GM19463 (cell line): Measurements from ENCODE around the gene PIPOX.

Source experiments
- ATAC-seq: cut with Tn5 transposase; IDR thresholded peaks from one replicate; pipeline ENCODE4 v1.9.1; 2021; ENCODE audit warnings: mild to moderate bottlenecking, moderate library complexity; ENCODE audit not compliant: unreplicated experiment

The PIPOX gene

DNA sequence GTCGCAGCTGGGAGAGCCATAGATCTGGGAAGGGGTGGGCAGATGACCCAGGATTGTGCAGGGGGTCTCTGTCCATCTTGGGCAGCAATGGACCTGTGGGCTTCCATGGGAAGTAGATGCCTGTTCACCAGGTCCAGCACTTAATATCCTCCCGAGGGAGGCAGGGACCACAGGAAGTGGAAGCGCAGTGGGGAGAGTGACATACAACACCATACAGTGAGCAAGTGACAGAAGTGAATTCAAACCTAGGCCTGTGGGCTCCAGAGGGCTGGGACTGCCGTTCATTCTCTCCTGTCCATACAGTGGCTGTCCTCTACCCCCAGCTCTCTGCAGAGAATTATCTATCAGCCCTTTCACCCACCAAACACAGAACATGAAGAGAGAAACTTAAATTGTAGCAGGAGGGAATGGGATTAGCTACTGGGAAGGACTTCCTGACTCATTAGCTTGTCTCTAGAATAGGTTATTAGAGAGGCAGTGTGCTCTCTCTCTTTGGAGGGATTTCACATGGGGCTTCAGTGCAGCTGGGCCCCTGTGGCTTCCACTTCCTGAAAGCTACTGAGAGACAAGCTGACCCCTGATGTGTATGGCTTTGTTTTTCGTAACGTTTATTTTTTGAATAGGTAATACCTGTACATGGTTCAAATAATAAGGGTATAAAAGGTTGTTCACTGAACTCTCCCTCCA is 24.0 kb upstream of the PIPOX start:
- ATAC-seq = no peak

DNA sequence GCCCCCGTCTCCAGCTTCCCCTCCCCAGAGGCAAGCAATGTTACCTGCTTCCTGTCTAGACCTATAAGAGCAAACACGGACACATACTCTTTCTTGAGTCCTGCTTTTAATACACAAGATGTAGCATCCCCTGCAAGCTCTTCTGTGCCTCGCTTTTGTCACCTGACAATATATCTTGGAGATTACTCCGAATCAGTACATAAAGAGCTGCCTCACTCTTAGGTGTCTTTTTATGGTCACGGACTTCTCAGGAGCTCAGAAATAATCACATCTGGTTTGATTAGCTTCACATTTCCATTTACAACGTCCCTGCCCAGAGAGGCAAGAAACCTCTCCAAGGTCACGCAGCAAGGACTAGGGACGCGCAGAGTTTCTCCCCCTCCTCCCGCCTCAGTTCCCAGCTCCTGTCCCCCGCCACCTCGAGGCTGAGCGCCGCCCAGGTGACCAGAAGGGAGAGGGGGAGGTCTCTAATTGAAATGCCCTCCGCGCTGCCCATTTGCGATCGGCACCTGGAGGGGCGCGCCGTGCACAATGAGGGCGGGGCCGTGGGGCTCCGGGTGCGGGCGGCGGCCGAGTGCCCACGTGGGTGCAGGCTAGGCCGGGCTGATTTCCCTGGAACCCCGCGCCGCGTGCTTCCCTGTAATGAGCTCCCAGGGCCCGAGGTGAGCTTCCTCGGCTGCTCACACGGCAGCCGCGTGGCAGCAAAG is 23.3 kb upstream of the PIPOX start:
- no peak for ATAC-seq

DNA sequence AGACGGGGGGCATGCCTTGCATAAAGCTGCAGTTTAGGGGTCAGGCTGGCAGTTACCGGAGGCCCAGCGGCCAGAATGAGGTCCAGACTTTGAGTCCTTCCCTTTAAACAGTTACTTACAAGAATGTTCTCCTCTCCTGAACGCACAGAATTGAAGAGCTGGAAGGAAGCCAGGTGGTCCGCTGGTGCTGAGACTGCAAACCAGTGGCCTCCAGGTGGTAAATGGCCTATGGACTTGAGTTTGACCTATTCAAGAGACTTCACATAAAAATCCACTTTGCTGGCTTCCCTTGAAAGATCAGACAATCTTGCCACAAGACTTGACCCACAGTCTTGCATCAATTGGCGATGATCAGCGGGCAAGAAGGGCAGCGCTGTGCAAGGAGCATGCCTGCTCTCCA is 22.4 kb upstream of the PIPOX start:
- no peak for ATAC-seq

DNA sequence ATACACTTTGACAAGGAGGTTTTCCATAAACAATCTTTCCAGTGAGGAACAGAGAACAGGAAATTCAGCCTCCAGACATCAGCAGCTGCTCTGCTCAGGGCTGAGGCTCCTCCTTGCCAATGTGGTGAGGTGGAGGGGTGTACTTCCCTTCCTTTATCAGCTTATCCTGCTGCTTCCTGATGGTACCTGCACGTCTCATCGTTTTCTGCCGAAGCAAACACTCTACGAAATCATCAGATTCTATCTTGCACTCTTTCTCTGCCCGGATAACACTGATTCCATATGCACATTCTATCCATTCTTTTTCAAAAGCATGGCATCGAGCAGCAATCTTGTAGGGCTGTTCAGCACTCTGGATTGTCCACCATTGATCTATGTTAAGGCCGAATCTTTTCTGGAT is 21.7 kb upstream of the PIPOX start:
- no peak for ATAC-seq

DNA sequence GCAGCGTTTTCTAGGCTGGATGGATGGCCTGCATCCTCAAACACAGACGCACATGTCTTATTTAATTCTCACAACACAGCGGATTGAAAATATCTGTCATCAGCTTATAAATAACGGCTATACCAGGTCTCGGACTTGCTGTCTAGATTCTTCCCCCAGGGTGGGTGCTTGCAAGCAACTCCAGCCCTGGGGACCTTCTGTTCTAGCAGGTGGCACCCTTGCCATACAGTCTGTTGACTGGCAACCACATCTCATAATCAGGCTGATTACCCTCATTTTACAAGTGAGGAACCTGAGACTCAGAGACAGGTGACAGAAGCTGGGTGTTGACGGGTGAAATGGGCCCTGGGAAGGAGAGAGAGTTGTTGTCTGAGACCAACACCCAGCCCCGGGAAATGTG is 20.9 kb upstream of the PIPOX start:
- no peak for ATAC-seq

DNA sequence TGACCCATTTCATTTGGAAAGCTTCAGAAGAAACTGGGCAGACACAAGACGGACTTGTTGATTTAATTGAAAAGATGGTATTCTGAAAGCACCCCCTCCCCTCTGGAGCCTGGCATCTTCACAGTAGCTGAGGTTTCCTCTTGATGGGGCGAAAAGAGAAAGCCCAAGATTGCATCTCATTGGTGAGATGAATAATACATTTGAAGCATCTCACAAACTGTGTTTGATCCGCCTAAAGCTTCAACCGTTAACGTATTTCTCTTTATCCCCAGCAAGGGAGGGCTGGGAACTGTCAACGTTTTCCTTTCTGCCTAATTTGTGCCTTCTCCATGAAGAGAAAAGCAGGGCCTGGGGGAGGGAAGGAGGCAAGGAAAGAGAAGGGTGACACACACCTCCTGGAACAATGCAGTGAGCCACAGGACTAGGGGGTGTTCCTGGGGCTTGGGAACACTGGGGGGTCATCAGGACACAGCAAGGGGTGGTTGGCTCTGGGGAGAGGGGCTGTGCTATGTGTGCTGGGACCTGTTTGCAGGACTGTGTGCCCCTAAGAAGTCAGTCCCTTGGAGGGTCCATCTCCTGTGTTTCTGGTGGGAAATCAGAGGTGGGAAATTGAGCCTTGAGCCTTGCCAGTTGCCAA is 18.5 kb upstream of the PIPOX start:
- ATAC-seq = no peak

DNA sequence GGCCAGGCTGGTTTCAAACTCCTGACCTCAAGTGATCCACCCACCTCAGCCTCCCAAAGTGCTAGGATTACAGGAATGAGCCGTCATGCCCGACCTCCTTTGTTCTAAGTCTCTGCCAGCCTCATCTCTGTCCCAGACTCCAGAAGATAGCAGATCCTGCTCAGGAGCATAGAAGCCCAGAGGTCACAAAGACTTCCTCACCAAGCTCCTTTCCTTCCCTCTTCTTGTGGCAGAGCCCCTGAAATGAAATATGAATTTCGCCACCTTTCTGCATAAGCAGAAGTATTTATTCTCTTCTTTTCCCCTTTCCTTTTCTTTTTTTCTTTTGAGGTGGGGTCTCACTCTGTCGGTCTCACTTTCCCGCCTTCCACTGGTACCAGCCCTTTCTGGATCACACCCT is 11.5 kb upstream of the PIPOX start:
- ATAC-seq = no peak

DNA sequence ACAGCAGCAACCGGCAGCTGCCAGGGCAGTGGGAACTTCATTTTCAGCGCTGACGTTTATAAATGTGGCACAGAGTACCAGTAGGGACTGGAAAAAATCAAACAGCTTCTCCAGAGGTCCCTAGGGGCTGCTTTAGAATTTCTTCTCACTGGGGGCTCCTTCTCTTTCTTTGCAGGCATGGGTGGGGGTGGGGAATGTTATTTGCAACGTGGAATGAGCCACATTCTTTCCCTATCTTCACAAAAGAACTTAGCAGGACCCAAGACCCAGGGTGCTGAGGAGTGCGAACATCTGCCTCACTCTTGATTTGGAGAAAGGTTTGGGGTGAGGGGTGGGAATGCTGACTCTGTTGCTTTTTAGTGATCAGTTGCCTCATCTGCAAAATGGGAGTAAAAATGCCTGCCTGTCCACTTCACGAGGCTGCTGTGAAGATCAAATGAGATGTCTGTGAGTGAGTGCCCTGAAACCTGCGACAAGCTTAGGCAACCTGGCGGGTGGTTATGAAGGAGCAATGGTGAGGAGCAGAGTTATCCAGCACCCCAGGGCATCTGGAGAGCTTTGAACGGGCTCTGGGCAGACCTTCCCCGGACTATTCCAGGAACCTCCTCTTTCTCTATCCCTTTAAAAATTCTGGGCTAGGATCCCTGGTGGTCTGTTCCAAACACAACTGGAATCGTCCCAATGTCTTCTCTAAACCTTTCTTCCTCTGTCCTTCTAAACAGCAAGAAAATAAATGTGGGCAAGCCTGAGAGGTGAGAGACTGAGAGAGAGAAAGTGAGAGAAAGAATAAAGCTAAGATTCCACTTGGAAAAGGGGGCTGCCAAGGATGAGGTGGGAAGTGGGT is 10.7 kb upstream of the PIPOX start:
- no peak for ATAC-seq

DNA sequence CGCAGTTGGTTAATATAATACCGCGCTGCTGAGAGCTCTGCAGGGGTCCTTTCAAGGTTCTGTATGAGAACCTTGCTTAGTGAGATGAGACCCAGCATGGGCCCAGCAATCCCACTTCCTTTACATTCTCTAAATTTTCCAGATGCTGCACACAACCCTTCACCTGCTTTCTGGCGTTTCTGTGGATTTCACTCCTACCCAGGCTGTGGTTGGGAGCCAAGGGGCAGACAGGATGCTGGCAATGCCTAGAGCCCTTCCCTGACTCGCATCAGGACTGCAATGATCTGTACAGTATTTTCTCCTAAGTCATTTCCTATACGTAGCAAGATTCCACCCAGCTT is 10.1 kb upstream of the PIPOX start:
- no peak for ATAC-seq

DNA sequence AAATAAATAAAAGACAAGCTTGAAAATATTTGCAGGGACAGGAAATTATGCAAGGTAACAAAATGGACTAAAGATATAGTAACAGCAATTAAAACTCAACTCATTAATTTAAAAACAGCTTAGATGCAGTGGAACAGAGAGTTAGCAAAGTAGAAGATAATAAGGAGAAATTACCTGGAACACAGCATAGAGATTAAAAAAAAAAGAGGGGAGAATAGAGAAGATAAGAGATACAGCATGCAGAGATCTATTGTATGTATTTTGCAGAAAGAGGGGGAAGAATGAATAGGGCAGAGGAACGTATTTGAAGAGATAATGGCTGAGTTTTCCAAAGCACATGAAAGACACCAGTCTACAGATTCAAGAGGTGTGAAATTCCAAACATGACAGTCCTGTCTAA is 8.4 kb upstream of the PIPOX start:
- no peak for ATAC-seq

DNA sequence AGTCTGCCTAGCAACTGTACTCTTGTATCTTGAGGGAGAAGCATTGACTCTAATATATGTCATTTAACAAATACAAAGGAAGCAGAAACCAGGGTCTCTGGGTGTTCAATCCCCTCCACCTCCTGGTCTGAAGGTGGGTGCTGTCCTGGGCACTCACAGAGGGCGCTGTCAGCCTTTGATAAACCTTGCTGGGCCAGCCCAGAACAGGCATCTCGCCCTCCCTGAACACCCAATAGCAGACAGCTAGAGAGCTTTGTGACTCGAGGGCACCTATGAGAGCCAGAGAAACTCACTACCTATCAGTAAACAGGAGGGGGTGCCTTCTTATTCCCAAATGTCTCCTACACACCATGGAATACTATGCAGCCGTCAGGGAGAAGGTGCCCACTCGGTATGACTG is 6.4 kb upstream of the PIPOX start:
- no peak for ATAC-seq

DNA sequence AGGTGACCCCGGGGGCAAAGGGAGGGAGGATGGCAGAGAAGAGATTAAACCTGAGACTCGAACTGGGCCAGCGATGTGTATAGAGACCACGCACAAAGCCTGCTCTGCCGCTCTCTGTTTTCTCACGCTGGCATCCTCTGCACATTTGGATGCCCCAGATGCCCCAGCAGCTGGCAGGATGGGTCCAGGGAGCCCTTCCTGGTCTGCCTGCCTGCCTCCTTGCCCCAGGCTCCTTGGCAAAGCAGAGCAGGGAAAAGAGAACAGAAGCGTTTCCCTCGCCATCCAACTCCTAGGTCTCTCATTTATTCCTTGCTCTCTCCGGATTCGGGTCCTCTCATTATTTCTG is 5.2 kb upstream of the PIPOX start:
- no peak for ATAC-seq

DNA sequence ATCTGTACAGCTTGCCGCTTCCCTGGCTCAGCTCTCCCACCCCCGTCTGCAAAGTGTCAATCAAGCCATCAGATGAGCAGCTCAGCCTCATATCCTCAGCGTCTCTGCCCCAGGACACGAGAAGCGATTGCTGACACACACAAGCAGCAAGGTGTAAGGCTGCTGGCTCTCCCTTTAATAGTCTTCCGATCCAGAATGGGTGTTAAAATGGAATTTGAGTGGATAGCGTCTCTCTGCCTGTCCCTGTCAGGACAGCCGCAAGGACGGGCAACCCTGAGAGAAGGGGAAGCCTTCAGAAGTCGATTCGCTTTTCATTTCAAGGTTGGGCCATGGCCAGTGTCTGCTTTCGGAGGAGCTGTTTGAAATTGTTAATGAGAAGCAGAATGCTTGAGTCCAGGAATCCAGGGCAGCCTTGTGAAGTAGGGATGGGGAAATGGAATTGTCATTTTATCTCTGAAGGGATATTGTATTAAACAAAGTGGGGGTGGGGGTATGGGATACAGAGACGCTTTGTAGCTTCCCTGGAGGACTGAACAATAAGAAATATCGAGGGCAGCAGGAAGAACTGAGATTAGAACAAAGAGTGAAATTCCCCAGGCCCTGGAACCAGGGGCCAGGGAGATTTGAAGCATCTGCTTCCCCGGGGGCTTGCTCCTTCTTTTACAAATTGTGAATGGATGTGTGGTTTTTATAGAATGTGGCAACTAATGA is 4.7 kb upstream of the PIPOX start:
- no peak for ATAC-seq

DNA sequence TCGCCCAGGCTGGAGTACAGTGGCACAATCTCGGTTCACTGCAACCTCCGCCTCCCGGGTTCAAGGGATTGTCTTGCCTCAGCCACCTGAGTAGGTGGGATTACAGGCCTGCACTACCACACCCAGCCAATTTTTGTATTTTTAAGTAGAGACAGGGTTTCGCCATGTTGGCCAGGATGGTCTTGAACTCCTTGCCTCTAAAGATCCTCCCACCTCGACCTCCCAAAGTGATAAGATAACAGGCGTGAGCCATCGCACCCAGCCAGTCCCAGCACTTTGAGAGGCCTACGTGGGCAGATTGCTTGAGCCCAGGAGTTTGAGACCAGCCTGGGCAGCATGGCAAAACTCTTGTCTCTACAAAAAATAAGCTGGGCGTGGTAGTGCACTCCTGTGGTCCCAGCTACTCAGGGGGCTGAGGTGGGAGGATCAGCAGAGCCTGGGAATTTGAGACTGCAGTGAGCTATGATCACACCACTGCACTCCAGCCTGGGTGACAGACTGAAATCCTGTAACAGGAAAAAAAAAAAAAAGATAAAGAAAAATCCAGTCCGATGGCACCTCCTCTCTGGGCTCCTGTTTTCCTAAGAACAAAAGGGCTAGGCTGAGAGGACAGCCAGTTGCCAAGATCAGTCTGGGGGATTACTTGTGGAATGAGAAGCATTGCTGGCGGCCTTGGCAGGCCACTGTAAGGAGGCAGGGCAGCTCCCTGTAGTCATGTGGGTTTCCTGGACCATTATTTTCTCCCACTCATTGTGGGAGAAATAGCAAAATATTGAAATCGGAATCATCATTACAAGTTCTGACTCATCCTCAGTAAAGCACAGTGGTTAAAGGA is 3.0 kb upstream of the PIPOX start:
- no peak for ATAC-seq

DNA sequence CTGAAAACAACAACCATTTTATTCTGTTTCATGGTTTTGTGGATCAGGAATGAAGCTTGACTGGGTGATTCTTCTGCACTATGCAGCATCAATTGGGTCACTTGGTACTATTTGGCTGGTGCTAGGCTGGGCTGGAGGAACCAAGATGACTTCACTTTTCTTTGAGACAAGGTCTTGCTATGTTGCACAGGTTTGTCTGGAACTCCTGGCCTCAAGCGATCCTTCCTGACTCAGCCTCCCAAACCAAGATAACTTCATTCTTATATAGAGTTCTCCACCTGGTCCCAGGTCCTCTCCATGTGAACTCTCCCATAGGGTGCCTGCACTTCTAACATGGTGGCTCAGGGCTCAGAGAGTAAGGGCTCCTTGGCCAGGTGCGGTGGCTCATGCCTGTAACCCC is 1.9 kb upstream of the PIPOX start:
- ATAC-seq = no peak

DNA sequence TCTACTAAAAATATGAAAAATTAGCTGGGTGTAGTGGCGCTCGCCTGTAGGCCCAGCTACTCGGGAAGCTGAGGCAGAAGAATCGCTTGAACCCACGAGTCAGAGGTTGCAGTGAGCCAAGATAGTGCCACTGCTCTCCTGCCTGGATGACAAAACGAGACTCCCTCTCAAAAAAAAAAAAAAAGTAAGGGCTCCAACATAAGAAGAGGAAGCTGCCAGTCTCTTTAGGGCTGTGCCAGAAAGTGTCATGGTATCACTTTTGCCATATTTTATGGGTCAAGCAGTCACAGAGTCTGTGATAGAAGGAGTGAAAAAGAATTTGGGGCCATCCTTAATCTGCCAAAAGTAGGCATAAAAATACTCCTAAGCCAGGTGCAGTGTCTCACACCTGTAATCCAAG is 1.4 kb upstream of the PIPOX start:
- no peak for ATAC-seq

DNA sequence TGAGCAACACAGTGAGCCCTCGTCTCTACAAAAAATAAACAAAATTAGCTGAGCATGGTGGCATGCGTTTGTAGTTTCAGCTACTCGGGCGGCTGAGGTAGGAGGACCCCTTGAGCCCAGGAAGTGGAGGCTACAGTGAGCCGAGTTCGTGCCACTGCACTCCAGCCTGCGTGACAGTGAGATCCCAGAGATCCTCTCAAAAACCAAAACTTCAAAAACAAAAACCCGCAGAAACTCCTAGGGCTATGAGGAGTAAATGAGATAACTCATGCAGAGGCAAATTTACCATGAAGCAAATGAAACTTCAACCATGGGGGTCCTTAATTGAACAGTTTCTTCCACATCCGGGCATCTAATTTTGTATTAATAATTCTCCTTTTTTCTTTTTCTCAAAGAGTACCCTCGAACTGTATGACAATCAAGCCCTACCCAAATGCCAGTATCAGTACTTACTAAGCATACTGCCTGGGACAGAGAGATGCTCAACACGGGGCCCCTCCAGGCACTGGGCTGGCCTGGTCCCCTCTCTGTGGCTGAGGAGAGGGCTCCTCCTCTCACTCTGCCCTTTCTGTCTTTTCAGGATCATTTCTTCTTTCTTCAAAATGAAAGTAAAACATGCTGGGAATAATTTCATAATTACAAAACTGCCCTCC is 789 bp upstream of the PIPOX start:
- no peak for ATAC-seq

DNA sequence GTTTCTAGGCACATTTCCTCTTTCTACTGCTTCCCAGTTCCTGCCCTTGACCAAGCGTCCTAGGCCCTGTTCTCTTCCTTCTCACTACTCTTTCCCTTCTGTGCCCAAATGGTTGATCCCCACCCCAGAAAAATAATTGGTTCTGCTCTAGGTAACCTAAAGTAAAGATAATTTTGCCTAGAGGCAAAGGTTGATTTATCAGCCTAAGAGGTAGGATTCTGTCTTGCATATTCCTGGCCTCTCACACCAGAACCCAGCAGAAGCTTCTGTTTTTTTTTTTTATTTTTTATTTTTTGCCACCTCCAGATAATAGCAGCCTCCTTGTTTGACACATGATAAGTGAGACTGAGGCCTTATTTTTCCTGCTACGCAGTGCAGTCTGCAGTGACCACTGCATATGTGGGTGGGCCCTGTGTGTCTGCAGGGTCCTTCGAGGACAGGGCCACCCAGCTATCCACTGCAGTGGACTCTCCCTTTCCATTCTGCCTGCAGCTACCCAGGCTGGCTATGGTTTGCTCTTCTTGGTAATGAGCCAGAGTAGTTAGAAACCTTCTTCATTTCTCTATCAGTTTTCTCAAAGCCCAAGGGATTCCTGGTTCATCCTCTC is 701 bp downstream of the PIPOX start:
- no peak for ATAC-seq

DNA sequence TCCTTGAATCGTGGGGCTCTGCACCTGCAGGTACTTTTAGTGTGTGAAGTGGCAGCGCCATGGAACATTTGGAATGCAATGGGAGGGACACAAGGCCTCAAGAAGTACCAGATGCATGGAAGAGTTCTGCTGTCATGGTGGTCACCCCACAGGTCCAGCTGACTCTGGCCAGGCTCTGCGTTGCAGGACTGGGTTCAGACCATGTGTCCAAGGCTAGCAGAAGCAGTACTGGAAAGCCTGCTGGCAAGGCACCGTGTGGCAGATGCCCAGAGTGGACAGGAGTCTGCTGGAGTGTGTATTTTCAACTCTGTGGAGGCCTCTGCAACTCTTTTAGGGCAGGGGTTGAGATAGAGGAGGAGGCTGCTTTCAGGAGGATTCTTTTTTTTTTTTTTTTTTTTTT is 2.1 kb downstream of the PIPOX start:
- no peak for ATAC-seq
